ENCODE results near the gene SLC35B2. TPM values are rescaled to one million over a fixed set of nuclear protein-coding genes. Genes with fewer than 3 reads are reported as not detected.

Gene SLC35B2
- total RNA-seq, 1 experiment from 2014 or later = 90.6 TPM

- intact Hi-C loops (cut with micrococcal nuclease) = no loop called here
- TF ChIP-seq, protein P1, sequence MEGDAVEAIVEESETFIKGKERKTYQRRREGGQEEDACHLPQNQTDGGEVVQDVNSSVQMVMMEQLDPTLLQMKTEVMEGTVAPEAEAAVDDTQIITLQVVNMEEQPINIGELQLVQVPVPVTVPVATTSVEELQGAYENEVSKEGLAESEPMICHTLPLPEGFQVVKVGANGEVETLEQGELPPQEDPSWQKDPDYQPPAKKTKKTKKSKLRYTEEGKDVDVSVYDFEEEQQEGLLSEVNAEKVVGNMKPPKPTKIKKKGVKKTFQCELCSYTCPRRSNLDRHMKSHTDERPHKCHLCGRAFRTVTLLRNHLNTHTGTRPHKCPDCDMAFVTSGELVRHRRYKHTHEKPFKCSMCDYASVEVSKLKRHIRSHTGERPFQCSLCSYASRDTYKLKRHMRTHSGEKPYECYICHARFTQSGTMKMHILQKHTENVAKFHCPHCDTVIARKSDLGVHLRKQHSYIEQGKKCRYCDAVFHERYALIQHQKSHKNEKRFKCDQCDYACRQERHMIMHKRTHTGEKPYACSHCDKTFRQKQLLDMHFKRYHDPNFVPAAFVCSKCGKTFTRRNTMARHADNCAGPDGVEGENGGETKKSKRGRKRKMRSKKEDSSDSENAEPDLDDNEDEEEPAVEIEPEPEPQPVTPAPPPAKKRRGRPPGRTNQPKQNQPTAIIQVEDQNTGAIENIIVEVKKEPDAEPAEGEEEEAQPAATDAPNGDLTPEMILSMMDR (conservative IDR thresholded peaks at IDR 0.05; ENCODE audit: low read depth, low read length) = no peak
- TF ChIP-seq EZH2phosphoT487 (IDR thresholded peaks at IDR 0.05; ENCODE audit: borderline replicate concordance, low read length) = no peak
- TF ChIP-seq EZH2 (IDR thresholded peaks at IDR 0.05; ENCODE audit: low read length, unreplicated experiment) = no peak
- Histone ChIP-seq H3K4me3 (ENCODE audit: low read length) (no peak overlapping the region), H3K27ac (ENCODE audit: low read length) (no peak overlapping the region), H3K36me3 (ENCODE audit: low read depth, low read length) (no peaks in the 10 kb centered on the region), H3K4me2 (ENCODE audit: low read length) (no peak overlapping the region), H3K79me2 (ENCODE audit: low read length) (no peaks in the 10 kb centered on the region), H3K27me3 (ENCODE audit: low read length) (no peaks in the 10 kb centered on the region), H3F3A (ENCODE audit: low read length, unreplicated experiment) (peaks cover 4% of the 10 kb centered on the region), H3K9me2 (replicated peaks; ENCODE audit: low read length) (no peaks in the 10 kb centered on the region), H2AFZ (ENCODE audit: low read length) (no peak overlapping the region), H3K9me3 (ENCODE audit: low read length) (no peaks in the 10 kb centered on the region), H3K4me1 (ENCODE audit: insufficient read depth, low read length) (peaks cover 19% of the 10 kb centered on the region; the same call in 1 of the 2 replicates), H4K20me1 (ENCODE audit: low read length) (no peaks in the 10 kb centered on the region), H3K9ac (ENCODE audit: low read length) (no peak overlapping the region)
- ChIA-PET CTCF (no interaction called here), POLR2A (ENCODE audit: unreplicated experiment) (no interaction called here)
- BruUV-seq (replicated peaks) = no TSS peak
- ATAC-seq (no peak), DNase-seq (no peak)
These were observed 39.8 kb downstream of the SLC35B2 start for GRCh38 chr6:44217332-44218143.

DNA sequence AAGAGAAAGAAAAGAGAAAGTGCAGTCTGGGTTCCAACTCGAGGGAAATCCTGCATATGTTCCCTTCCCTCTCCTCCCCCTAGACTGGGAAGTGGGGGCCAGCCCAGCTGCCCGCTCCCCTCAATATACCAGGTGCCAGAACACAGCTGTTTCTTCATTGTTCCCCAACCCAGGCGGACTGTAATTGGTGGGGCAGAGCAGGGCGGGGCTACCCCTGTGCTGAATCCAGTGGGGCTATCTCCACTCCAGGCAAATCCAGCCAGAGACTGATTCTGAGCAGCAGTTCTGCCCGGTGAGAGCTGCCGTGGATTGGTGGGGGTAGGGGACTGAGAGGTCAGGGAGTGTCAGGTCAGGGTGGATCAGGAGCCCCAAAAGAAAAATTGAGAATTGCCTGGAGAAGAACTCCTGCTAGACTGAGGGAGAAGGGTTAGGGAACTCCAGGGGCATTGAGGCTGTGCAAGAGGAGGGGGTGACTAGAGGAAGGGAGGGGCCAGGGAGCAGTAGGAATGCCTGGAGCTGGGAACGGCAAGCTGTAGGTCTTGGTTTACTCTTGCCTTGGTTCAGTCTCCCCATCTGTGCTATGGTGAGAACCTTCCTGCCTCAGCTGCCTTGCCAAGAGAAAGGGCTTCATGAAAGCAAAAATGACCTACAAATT lies 40.5 kb downstream of the SLC35B2 start, which contains the start of gene MYMX:
TSS of gene MYMX (plus strand) at position 250 of the 655 bp plus-strand sequence. CDS start 546 bp downstream, outside the sequence.
- Histone ChIP-seq H3F3A (ENCODE audit: low read length, unreplicated experiment) (peaks cover 4% of the 10 kb centered on the region), H3K36me3 (ENCODE audit: low read depth, low read length) (no peaks in the 10 kb centered on the region), H3K27me3 (ENCODE audit: low read length) (no peaks in the 10 kb centered on the region), H3K4me2 (ENCODE audit: low read length) (no peak within 1 kb of the TSS), H3K79me2 (ENCODE audit: low read length) (no peaks in the 10 kb centered on the region), H3K4me3 (ENCODE audit: low read length) (no peak within 1 kb of the TSS), H3K9me3 (ENCODE audit: low read length) (no peaks in the 10 kb centered on the region), H3K27ac (ENCODE audit: low read length) (no peak within 1 kb of the TSS), H2AFZ (ENCODE audit: low read length) (no peak within 1 kb of the TSS), H3K4me1 (ENCODE audit: insufficient read depth, low read length) (peaks cover 18% of the 10 kb centered on the region; the same call in 1 of the 2 replicates), H4K20me1 (ENCODE audit: low read length) (no peaks in the 10 kb centered on the region), H3K9me2 (replicated peaks; ENCODE audit: low read length) (no peaks in the 10 kb centered on the region), H3K9ac (ENCODE audit: low read length) (no peak within 1 kb of the TSS)
- intact Hi-C loops (cut with micrococcal nuclease) = no loop called here
- ATAC-seq (no peak), DNase-seq (no peak)
- ChIA-PET POLR2A (ENCODE audit: unreplicated experiment) (no interaction called here), CTCF (no interaction called here)
- BruUV-seq (replicated peaks) = no TSS peak
- TF ChIP-seq, protein P1 (conservative IDR thresholded peaks at IDR 0.05; ENCODE audit: low read depth, low read length) = no peak
- no peak for TF ChIP-seq EZH2phosphoT487 (IDR thresholded peaks at IDR 0.05; ENCODE audit: borderline replicate concordance, low read length)
- no peak for TF ChIP-seq EZH2 (IDR thresholded peaks at IDR 0.05; ENCODE audit: low read length, unreplicated experiment)

DNA sequence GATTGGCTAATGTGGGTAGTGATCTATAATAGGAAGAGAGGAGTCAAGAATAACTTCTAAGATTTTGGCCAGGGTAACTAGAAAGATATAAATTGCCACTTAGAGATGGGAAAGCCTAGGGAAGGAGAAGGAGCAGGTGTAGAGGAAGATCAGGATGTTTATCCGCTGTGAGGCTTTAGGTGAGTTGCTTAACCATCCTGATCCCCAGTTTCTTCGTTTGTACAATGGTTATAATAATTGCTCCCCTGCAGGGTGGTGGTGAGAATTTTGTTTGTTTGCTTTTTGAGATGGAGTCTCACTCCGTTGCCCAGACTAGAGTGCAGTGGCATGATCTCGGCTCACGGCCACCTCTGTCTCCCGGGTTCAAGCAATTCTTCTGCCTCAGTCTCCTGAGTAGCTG lies 43.0 kb downstream of the SLC35B2 start:
- Histone ChIP-seq H3K9ac (ENCODE audit: low read length) (no peak overlapping the region), H3F3A (ENCODE audit: low read length, unreplicated experiment) (no peaks in the 10 kb centered on the region), H3K79me2 (ENCODE audit: low read length) (no peaks in the 10 kb centered on the region), H3K9me2 (replicated peaks; ENCODE audit: low read length) (no peaks in the 10 kb centered on the region), H2AFZ (ENCODE audit: low read length) (no peak overlapping the region), H3K4me1 (ENCODE audit: insufficient read depth, low read length) (peaks cover 6% of the 10 kb centered on the region; the same call in 1 of the 2 replicates), H3K4me2 (ENCODE audit: low read length) (no peak overlapping the region), H3K9me3 (ENCODE audit: low read length) (no peaks in the 10 kb centered on the region), H3K4me3 (ENCODE audit: low read length) (no peak overlapping the region), H3K36me3 (ENCODE audit: low read depth, low read length) (no peaks in the 10 kb centered on the region), H4K20me1 (ENCODE audit: low read length) (no peaks in the 10 kb centered on the region), H3K27me3 (ENCODE audit: low read length) (no peaks in the 10 kb centered on the region), H3K27ac (ENCODE audit: low read length) (no peak overlapping the region)
- intact Hi-C loops (cut with micrococcal nuclease) = no loop called here
- ChIA-PET CTCF (no interaction called here), POLR2A (ENCODE audit: unreplicated experiment) (no interaction called here)
- no peak for DNase-seq
- no peak for ATAC-seq
- BruUV-seq (replicated peaks) = no TSS peak
- TF ChIP-seq EZH2 (IDR thresholded peaks at IDR 0.05; ENCODE audit: low read length, unreplicated experiment) = no peak
- TF ChIP-seq, protein P1 (conservative IDR thresholded peaks at IDR 0.05; ENCODE audit: low read depth, low read length) = no peak
- TF ChIP-seq EZH2phosphoT487 (IDR thresholded peaks at IDR 0.05; ENCODE audit: borderline replicate concordance, low read length) = no peak
